DMS79 treated with DMSO at 0.1 percent for 48 hours (cell line): Measurements from ENCODE around the gene ST3GAL3.
A peak's percentile ranks its signal among the peaks of the same experiment; 100 is the strongest.

ENCODE experiments used
- DNase-seq: peaks from one replicate; lab custom pipeline; 2025; lab: John Stamatoyannopoulos, UW

The ST3GAL3 gene

DNA sequence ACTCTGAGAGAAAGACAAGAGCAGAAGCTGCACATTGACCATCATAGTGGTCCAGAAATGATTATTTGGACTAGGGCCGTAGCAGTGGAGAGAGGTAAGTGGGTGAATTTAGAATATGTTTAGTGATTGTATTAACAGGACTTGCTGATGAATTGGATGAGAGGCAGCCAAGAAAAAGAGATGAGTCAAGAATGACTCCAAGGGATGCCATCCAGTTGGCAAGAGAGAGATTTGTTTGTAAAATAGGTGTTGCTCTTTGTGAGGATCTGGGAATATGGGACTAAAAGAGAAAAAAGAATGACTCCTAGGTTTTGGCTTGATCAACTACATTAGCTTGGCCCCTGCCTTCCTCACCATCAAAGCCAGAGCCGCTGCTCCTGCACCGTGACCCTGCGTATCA lies 172.1 kb downstream of the ST3GAL3 start:
- DNase-seq = no peak

GRCh38 chr1:43879996-43880395 lies 172.7 kb downstream of the ST3GAL3 start:
- DNase-seq = no peak

DNA sequence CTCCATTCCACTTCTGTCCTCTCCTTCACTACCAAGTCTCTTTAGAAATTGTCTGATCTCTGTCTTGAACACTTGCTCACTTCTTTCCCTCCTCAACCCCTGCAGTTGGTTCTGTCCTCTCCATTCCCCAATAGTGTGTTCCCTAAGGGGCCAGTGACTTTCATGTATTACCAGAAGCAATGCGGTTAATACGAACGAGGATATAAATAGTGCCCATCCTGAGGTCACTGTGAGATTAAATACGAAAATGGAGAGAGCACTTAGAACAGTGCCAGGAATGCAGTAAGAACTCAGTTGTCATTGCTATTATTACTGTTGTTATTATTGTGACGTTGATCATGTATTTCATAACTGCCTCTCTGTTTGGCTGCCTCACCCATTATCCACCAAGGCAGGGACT lies 173.3 kb downstream of the ST3GAL3 start:
- no peak for DNase-seq

GRCh38 chr1:43881415-43881814 lies 174.1 kb downstream of the ST3GAL3 start:
- no peak for DNase-seq

GRCh38 chr1:43882763-43883162 lies 175.4 kb downstream of the ST3GAL3 start:
- DNase-seq = no peak

DNA sequence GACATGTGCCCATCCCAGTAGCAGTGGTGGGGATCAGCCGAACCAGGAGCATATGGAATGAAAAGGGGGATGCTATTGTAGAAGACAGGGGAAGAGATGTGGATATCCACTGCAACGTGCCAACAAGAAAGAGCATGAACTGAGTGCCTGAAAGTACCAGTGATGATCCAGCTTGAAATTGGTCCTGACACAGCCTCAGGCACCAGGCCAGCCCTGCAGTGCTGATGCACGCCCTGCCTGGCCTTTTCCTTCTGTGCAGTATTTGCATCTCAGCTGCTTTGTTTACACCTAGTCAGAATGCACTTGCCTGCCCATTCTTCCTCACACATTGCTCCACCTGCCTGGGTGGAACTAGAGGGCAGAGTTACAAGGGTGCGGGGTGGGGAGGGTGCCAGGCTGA lies 176.0 kb downstream of the ST3GAL3 start:
- no peak for DNase-seq

DNA sequence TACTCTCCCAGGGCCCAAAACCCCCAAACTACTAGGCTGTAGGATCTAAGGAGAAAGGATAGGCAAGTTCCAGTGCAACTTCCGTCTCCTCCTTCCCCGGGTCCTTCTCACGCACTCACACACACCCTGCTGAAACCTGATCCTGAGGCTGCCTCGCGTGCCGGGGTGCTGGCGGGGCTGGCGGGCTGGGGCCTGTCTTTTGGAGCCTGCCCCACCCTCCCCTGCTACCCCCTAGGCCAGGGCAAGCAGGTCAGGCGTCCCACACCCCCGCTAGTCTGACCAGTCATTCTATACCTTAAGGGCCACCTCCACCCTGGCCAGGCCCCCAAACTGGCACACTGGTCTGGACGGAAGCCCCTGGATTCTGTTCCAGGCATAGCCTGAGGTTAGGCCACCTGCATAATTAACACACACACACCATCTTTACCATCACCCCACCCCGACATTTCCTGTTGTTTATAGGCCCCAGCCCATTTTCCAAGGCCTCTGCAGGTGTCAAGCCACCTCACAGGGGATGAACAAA lies 178.0 kb downstream of the ST3GAL3 start:
- no peak for DNase-seq

DNA sequence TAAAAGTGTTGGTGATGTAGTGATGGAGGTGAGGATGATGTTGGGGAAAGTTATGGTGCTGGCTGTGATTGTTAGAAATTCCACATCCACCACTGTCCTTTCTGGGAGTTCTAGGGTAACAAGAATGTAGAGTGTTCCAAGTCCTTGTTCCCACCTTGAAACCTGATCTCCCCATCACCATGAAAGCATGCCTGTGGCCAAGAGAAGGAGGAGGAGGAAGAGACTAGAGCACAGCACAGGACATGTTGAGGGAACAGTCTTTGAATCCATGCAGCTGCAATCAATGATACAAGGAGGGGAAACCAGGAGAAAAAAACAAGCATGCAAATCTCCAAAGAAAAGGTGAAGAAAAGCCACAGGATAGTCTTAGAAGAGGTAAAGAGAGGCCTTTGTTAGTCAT lies 180.4 kb downstream of the ST3GAL3 start:
- no peak for DNase-seq

GRCh38 chr1:43890815-43891214 lies 183.5 kb downstream of the ST3GAL3 start:
- no peak for DNase-seq

GRCh38 chr1:43893006-43893405 lies 185.7 kb downstream of the ST3GAL3 start:
- DNase-seq = no peak

DNA sequence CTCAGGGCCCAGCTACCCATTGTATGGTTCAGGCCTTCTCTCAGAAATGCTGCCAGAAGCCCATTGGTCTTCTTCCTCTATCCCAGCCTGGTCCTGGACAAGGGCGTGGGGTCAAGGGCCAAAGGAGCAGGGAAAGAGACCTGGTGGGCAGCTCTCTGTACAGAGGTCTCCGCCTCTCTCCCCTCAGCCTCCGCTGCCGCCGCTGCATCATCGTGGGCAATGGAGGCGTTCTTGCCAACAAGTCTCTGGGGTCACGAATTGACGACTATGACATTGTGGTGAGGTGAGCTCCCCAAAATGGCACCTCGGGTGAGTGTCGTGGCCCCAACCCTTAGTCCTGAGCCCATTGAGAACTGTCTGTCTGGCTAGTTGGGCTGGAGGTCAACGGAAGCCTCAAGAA lies 191.6 kb downstream of the ST3GAL3 start:
- no peak for DNase-seq

- DNase-seq = no peak
Observed at GRCh38 chr1:43900386-43900785, 193.1 kb downstream of the ST3GAL3 start.

DNA sequence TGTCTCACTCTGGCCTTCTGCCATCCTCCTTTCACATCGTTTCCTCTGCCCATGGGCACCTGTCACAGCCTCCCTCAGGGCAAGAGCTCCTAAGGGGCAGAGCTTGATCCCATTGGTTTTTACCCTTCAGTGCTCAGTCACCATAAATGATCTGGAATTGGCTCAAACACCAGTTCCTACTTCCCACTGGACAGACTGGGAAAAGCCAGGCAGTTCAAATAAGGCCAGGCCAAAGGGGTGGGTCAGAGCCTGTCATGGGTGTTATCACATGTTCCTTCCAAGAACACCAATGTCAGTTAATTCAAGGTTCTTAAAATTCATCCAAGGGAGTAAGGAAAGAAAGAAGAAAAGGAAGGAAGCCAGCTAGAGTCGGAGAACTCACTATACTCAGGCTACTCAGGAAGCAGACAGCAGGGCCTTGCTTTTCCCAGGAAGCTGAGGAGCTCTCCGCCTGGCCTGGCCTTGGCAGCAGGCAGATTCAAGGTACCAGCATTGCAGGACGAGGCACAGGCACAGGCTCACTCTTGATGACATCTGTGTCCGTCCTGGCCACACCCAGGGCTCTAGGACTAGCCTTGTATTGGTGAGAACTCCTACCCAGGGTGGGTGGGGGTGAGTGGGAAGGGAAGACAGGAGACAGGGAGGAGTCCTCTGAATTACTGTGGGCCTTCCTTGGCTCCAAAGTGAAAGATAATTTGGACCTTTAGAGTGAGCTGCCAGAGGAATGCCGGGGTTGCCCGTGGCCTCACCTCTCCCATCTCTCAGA lies 194.0 kb downstream of the ST3GAL3 start:
- no peak for DNase-seq

DNA sequence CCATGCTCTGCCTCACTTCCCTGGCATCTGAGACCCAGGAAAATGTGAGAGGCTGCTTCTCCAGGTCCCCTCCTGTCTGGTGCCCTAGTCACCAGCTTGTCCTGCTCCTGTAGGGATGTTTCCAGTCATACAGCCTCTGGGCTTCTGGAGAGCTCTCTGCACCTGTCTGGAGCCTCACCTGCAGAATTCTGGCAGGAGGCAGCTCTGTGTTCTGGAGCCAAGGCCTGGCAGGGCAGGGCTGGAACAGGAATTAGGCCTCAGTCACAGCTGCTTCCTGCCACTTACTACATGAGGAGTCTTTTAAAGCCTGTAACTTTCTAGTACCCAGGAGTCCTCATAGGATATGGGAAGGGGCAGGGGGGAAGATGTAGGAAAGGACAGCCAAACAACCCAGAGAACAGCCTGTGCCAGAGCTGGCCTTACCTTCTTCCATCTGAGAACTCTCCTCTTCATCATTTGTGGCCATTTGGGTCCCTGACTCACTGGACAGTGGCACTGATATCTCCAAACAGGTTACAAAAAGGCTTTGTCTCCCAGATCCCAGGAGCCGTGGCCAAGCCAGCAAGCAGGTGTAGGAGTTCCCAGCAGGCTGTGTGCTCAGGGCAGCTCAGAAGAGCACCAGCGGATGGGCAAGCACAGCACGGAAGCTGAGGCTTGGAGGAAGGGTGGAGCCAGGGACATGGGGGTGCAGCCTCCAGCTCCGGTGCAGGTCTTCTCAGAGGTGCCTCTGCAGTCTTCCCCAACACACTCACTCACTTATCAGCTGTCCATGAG lies 194.9 kb downstream of the ST3GAL3 start:
- peak; percentile 13 for DNase-seq

- DNase-seq = no peak
Observed at GRCh38 chr1:43904660-43905551, 197.6 kb downstream of the ST3GAL3 start.

DNA sequence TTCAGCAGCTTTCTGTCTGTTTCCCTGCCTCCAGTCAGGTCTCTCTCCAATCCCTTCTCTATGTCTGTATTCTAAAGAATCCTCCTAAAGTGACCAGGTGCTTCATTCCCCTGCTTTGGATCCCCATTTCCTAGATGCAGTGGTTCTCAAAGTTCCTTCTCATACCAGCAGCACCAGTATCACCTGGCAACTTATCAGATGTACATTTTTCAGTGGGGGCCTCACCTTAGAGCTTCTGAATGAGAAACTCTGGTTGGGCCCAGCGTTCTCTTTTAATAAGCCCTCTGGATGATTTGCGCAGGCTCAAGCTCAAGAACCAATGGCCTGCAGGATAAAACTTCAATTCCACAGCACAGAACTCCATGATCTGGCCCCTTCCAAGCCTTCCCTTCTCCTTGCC lies 200.9 kb downstream of the ST3GAL3 start:
- DNase-seq = no peak

DNA sequence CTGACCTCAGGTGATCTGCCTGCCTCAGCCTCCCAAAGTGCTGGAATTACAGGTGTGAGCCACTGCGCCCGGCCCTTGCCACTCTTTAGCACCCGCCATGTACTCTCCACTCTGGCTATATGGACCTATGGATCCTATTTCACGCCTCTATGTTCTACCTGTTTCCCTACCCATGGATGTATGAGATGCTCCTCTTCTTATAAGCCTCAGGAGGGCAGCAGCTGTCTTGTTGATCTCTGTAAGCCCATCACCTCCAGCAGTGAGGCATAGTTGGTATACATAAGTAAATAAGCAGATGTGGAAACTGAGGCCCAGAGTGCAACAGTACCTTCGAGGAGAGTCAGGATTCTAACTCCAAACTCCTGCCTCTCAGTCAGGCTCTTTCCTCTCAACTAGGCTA lies 201.5 kb downstream of the ST3GAL3 start:
- no peak for DNase-seq

- no peak for DNase-seq
Observed at GRCh38 chr1:43910343-43910742, 203.0 kb downstream of the ST3GAL3 start.

- DNase-seq = no peak
Observed at GRCh38 chr1:43912607-43913006, 205.3 kb downstream of the ST3GAL3 start.

DNA sequence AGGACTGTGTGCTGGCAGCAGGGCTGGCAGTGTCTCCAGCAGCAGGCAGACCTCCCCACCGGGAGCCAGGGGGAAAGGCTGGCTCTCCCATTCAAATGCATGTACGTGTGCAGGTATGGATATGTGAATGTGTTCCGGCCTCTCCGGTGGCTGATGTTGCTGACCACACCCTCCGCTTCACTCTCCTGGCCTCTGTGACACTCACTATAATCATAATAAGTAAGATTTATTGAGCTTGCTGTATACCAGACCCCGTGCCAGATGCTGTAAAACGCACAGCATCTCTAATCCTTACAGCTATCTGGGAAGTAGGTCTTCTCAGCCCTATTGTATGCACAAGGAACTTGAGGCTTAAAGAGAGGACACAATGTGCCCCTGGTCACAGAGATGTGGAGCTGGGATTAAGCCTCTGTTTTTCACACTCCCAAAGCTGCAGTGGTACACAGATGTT lies 205.7 kb downstream of the ST3GAL3 start:
- DNase-seq = no peak

DNA sequence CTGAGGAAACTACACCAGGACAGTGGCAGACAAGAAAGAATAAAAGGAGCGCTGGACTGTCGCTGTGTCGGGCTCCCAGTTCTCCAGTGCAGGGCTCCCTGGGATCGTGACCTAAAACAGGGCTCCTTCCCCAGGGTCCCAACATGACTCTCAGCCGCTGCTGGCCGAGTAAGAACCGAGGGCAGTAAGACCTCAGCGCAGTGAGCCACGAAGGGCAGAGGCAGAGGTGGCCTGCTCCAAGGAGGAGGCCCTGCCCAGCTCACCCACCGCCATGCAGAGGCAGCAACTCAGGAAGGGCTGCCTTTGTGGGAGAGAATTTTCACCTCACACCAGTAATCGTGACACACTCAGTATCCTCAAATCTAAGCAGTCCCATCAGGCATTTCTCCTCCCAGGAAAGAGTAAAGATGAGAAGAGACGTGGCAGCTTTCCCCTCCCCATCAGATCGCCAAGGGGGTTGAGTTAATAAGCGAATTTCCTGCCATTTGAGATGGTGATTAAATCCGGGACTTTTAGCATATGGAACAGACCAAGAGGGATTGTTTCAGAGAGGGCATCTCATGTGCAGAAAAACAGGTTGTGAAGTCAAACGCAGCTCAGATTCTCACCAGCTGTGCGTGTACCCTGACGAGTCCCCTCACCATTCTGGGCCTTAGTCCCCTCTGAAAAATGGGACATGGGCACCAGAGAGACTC lies 206.5 kb downstream of the ST3GAL3 start:
- no peak for DNase-seq
